ENCODE measurements around the gene FREM1. TPM values are rescaled to one million over a fixed set of nuclear protein-coding genes. Genes with fewer than 3 reads are reported as not detected.
A peak's percentile ranks its signal among the peaks of the same experiment; 100 is the strongest.

The FREM1 gene
- total and polyA plus RNA-seq, 2 experiments from 2014 or later: 9.2 to 54.4 TPM

GRCh38 chr9:14895806-14896205, 14.4 kb downstream of the FREM1 start:
- H3K4me1 ChIP-seq (ENCODE audit: low read depth): no peaks in the 10 kb centered on the region
- no peak overlapping the region for H3K27ac ChIP-seq
- peak in 1 of 2 donors; percentile 25 for DNase-seq (ENCODE audit: low read depth in 1 of 2, low spot score in 1 of 2)
- no peak for TF ChIP-seq CTCF (IDR thresholded peaks at IDR 0.05; ENCODE audit: low read depth, low read length)
- no peaks in the 10 kb centered on the region for H3K9me3 ChIP-seq (ENCODE audit: low read depth)
- H3K4me3 ChIP-seq: no peak overlapping the region
- H3K36me3 ChIP-seq: no peaks in the 10 kb centered on the region
- no peaks in the 10 kb centered on the region for H3K27me3 ChIP-seq

- H3K4me3 ChIP-seq: no peak overlapping the region
- H3K4me1 ChIP-seq (ENCODE audit: low read depth): no peaks in the 10 kb centered on the region
- no peaks in the 10 kb centered on the region for H3K9me3 ChIP-seq (ENCODE audit: low read depth)
- TF ChIP-seq CTCF (IDR thresholded peaks at IDR 0.05; ENCODE audit: low read depth, low read length): no peak
- H3K36me3 ChIP-seq: no peaks in the 10 kb centered on the region
- H3K27ac ChIP-seq: no peak overlapping the region
- DNase-seq (ENCODE audit: low read depth in 1 of 2, low spot score in 1 of 2): no peak
- H3K27me3 ChIP-seq: no peaks in the 10 kb centered on the region
Observed at GRCh38 chr9:14893280-14893679, 16.9 kb downstream of the FREM1 start.

GRCh38 chr9:14891332-14891731, 18.9 kb downstream of the FREM1 start:
- no peaks in the 10 kb centered on the region for H3K4me1 ChIP-seq (ENCODE audit: low read depth)
- H3K9me3 ChIP-seq (ENCODE audit: low read depth): no peaks in the 10 kb centered on the region
- no peak overlapping the region for H3K4me3 ChIP-seq
- no peak for TF ChIP-seq CTCF (IDR thresholded peaks at IDR 0.05; ENCODE audit: low read depth, low read length)
- no peak overlapping the region for H3K27ac ChIP-seq
- no peaks in the 10 kb centered on the region for H3K27me3 ChIP-seq
- no peak for DNase-seq (ENCODE audit: low read depth in 1 of 2, low spot score in 1 of 2)
- H3K36me3 ChIP-seq: no peaks in the 10 kb centered on the region

- DNase-seq (ENCODE audit: low read depth in 1 of 2, low spot score in 1 of 2): no peak
- TF ChIP-seq CTCF (IDR thresholded peaks at IDR 0.05; ENCODE audit: low read depth, low read length): no peak
- H3K4me1 ChIP-seq (ENCODE audit: low read depth): no peaks in the 10 kb centered on the region
- no peak overlapping the region for H3K27ac ChIP-seq
- H3K36me3 ChIP-seq: no peaks in the 10 kb centered on the region
- no peak overlapping the region for H3K4me3 ChIP-seq
- H3K9me3 ChIP-seq (ENCODE audit: low read depth): no peaks in the 10 kb centered on the region
- no peaks in the 10 kb centered on the region for H3K27me3 ChIP-seq
Observed at GRCh38 chr9:14889451-14889850, 20.8 kb downstream of the FREM1 start.

GRCh38 chr9:14888875-14889274, 21.4 kb downstream of the FREM1 start:
- Histone ChIP-seq H3K4me1 (ENCODE audit: low read depth) (no peaks in the 10 kb centered on the region), H3K4me3 (no peak overlapping the region), H3K27me3 (no peaks in the 10 kb centered on the region), H3K36me3 (no peaks in the 10 kb centered on the region), H3K27ac (no peak overlapping the region), H3K9me3 (ENCODE audit: low read depth) (no peaks in the 10 kb centered on the region)
- DNase-seq (ENCODE audit: low read depth in 1 of 2, low spot score in 1 of 2): peak in 1 of 2 donors; percentile 18
- no peak for TF ChIP-seq CTCF (IDR thresholded peaks at IDR 0.05; ENCODE audit: low read depth, low read length)

GRCh38 chr9:14888272-14888671, 22.0 kb downstream of the FREM1 start:
- Histone ChIP-seq H3K4me1 (ENCODE audit: low read depth) (no peaks in the 10 kb centered on the region), H3K27ac (no peak overlapping the region), H3K9me3 (ENCODE audit: low read depth) (no peaks in the 10 kb centered on the region), H3K36me3 (no peaks in the 10 kb centered on the region), H3K4me3 (no peak overlapping the region), H3K27me3 (no peaks in the 10 kb centered on the region)
- no peak for TF ChIP-seq CTCF (IDR thresholded peaks at IDR 0.05; ENCODE audit: low read depth, low read length)
- no peak for DNase-seq (ENCODE audit: low read depth in 1 of 2, low spot score in 1 of 2)

All from cardiac muscle cell (in vitro differentiated cells and primary cell).